Neural cell (in vitro differentiated cells): Measurements from ENCODE around the gene TPD52L1. TPM values are rescaled to one million over a fixed set of nuclear protein-coding genes. Genes with fewer than 3 reads are reported as not detected.
A peak's percentile ranks its signal among the peaks of the same experiment; 100 is the strongest.

Experiments
- H2AFZ ChIP-seq: fragments of 200-600, 300-800 bp; sonication (generic), shearing (Covaris generic); 2 replicates; pipeline ENCODE4 v1.6.0; 2014; ENCODE audit warnings: low read depth, mild to moderate bottlenecking, antibody characterized with exemption, low read length, moderate library complexity
- H3F3A ChIP-seq: fragments of 200-600 bp; shearing (Covaris generic); 2 replicates; pipeline ENCODE4 v1.6.1; 2016; ENCODE audit warnings: mild to moderate bottlenecking, moderate library complexity, mixed read lengths, antibody characterized with exemption, low read length; ENCODE audit not compliant: insufficient read depth, poor library complexity, severe bottlenecking
- H3K27ac ChIP-seq: fragments of 200-600, 300-800 bp; sonication (generic), shearing (Covaris generic); 2 replicates; pipeline ENCODE4 v1.5.1; 2014; ENCODE audit warnings: mild to moderate bottlenecking, low read length, moderate library complexity
- H3K27me3 ChIP-seq: fragments of 300-800, 200-600 bp; sonication (generic), shearing (Covaris generic); 2 replicates; pipeline ENCODE4 v1.6.0; 2014; ENCODE audit warnings: mild to moderate bottlenecking, low read depth, low read length, moderate library complexity; ENCODE audit not compliant: insufficient read depth
- H3K36me3 ChIP-seq: fragments of 300-800, 200-600 bp; sonication (generic), shearing (Covaris generic); 2 replicates; pipeline ENCODE4 v1.5.1; 2014; ENCODE audit warnings: mild to moderate bottlenecking, antibody characterized with exemption, low read length, moderate library complexity; ENCODE audit not compliant: insufficient read depth
- H3K4me2 ChIP-seq: fragments of 300-800, 200-600 bp; sonication (generic), shearing (Covaris generic); 2 replicates; pipeline ENCODE4 v1.6.0; 2014; ENCODE audit warnings: mild to moderate bottlenecking, low read length
- H3K4me3 ChIP-seq: fragments of 300-800, 200-600 bp; sonication (generic), shearing (Covaris generic); 2 replicates; pipeline ENCODE4 v1.5.1; 2014; ENCODE audit warnings: mild to moderate bottlenecking, low read length, moderate library complexity
- H3K79me2 ChIP-seq: fragments of 200-600 bp; shearing (Covaris generic); replicated peaks from 2 replicates; pipeline ENCODE4 v1.6.0; 2014; ENCODE audit warnings: mild to moderate bottlenecking, low read length, moderate library complexity; ENCODE audit not compliant: insufficient read depth
- H3K9ac ChIP-seq: fragments of 300-800, 200-600 bp; sonication (generic), shearing (Covaris generic); 2 replicates; pipeline ENCODE4 v1.6.1; 2016; ENCODE audit warnings: mild to moderate bottlenecking, low read length, mixed read lengths
- H3K9me2 ChIP-seq: fragments of 200-600 bp; shearing (Covaris generic); 2 replicates; pipeline ENCODE4 v1.6.1; 2016; ENCODE audit warnings: mild to moderate bottlenecking, low read length, mixed read lengths; ENCODE audit not compliant: insufficient read depth
- H3K9me3 ChIP-seq: fragments of 200-600, 300-800 bp; sonication (generic), shearing (Covaris generic); 2 replicates; pipeline ENCODE4 v1.6.1; 2016; ENCODE audit warnings: mild to moderate bottlenecking, mixed run types, low read length, moderate library complexity, mixed read lengths
- H4K20me1 ChIP-seq: fragments of 200-600 bp; shearing (Covaris generic); 2 replicates; pipeline ENCODE4 v1.6.1; 2016; ENCODE audit warnings: mild to moderate bottlenecking, mixed run types; ENCODE audit not compliant: insufficient read depth
- EP300 ChIP-seq: fragments of 450-650 bp; conservative IDR thresholded peaks from 2 replicates; pipeline ENCODE4 v1.6.1; 2014; ENCODE audit warnings: antibody characterized with exemption, mild to moderate bottlenecking, moderate library complexity; ENCODE audit not compliant: poor library complexity, severe bottlenecking
- EZH2 ChIP-seq: fragments of 200-600, 300-800 bp; shearing (Covaris generic), sonication (generic); IDR thresholded peaks from 2 replicates; pipeline ENCODE4 v1.6.1; 2014; ENCODE audit warnings: antibody characterized with exemption, low read length, borderline replicate concordance, mild to moderate bottlenecking; ENCODE audit not compliant: insufficient read depth, poor library complexity, severe bottlenecking
- MXI1 ChIP-seq: fragments of 450-650 bp; conservative IDR thresholded peaks from 2 replicates; pipeline ENCODE4 v1.6.1; 2014; ENCODE audit warnings: antibody characterized with exemption, mild to moderate bottlenecking; ENCODE audit not compliant: poor library complexity, severe bottlenecking
- POLR2AphosphoS5 ChIP-seq: IDR thresholded peaks from 2 replicates; pipeline ENCODE4 v1.6.1; 2012
- RAD21 ChIP-seq: fragments of 450-650 bp; conservative IDR thresholded peaks from 2 replicates; pipeline ENCODE4 v1.6.1; 2014; ENCODE audit warnings: antibody characterized with exemption, mild to moderate bottlenecking, moderate library complexity
- REST ChIP-seq: IDR thresholded peaks from 2 replicates; pipeline ENCODE4 v1.6.1; 2012; ENCODE audit warnings: borderline replicate concordance
- SMC3 ChIP-seq: fragments of 450-650 bp; conservative IDR thresholded peaks from 2 replicates; pipeline ENCODE4 v1.6.1; 2014; ENCODE audit warnings: antibody characterized with exemption, mild to moderate bottlenecking, moderate library complexity; ENCODE audit not compliant: poor library complexity
- TAF1 ChIP-seq: IDR thresholded peaks from 2 replicates; pipeline ENCODE4 v1.6.1; 2012; ENCODE audit warnings: low read depth
- polyA plus RNA-seq: library from polyadenylated mRNA; depleted of rRNA; stranded (reverse); fragments of >200 nt; gene quantifications from 2 replicates; pipeline ENCODE4 v1.2.3, GENCODE V29; 2014
- TF ChIP-seq, protein P1 (sequence below): fragments of 450-650 bp; IDR thresholded peaks from 2 replicates; pipeline ENCODE4 v1.5.1; 2014; ENCODE audit warnings: antibody characterized with exemption, mild to moderate bottlenecking, moderate library complexity; ENCODE audit not compliant: poor library complexity, severe bottlenecking

TPD52L1 gene
- polyA plus RNA-seq, 1 donor from 2014 or later = 8.9 TPM

GRCh38 chr6:125294036-125294435 is 140.5 kb downstream of the TPD52L1 start:
- TF ChIP-seq, protein P1, sequence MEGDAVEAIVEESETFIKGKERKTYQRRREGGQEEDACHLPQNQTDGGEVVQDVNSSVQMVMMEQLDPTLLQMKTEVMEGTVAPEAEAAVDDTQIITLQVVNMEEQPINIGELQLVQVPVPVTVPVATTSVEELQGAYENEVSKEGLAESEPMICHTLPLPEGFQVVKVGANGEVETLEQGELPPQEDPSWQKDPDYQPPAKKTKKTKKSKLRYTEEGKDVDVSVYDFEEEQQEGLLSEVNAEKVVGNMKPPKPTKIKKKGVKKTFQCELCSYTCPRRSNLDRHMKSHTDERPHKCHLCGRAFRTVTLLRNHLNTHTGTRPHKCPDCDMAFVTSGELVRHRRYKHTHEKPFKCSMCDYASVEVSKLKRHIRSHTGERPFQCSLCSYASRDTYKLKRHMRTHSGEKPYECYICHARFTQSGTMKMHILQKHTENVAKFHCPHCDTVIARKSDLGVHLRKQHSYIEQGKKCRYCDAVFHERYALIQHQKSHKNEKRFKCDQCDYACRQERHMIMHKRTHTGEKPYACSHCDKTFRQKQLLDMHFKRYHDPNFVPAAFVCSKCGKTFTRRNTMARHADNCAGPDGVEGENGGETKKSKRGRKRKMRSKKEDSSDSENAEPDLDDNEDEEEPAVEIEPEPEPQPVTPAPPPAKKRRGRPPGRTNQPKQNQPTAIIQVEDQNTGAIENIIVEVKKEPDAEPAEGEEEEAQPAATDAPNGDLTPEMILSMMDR = no peak
- no peak for TF ChIP-seq RAD21
- no peak for TF ChIP-seq REST
- TF ChIP-seq EZH2 = no peak
- no peak for TF ChIP-seq EP300
- no peak for TF ChIP-seq SMC3
- no peak for TF ChIP-seq POLR2AphosphoS5
- TF ChIP-seq TAF1 = no peak
- no peak for TF ChIP-seq MXI1
- Histone ChIP-seq H3K36me3 (no peaks in the 10 kb centered on the region), H3K27ac (no peak overlapping the region), H4K20me1 (no peaks in the 10 kb centered on the region), H2AFZ (no peak overlapping the region), H3K27me3 (no peaks in the 10 kb centered on the region), H3K4me3 (no peak overlapping the region), H3K4me2 (no peak overlapping the region), H3F3A (no peaks in the 10 kb centered on the region), H3K9me2 (no peaks in the 10 kb centered on the region), H3K9ac (no peak overlapping the region), H3K9me3 (no peaks in the 10 kb centered on the region), H3K79me2 (no peaks in the 10 kb centered on the region)

- no peak for TF ChIP-seq MXI1
- TF ChIP-seq POLR2AphosphoS5 = peak; percentile 38
- no peaks in the 10 kb centered on the region for H3F3A ChIP-seq
- no peak overlapping the region for H3K27ac ChIP-seq
- H3K4me3 ChIP-seq = no peak overlapping the region
- no peak overlapping the region for H3K9ac ChIP-seq
- no peaks in the 10 kb centered on the region for H3K36me3 ChIP-seq
- no peaks in the 10 kb centered on the region for H3K79me2 ChIP-seq
- no peak overlapping the region for H3K4me2 ChIP-seq
- no peaks in the 10 kb centered on the region for H3K9me2 ChIP-seq
- H4K20me1 ChIP-seq = no peaks in the 10 kb centered on the region
- H3K9me3 ChIP-seq = no peaks in the 10 kb centered on the region
- H3K27me3 ChIP-seq = no peaks in the 10 kb centered on the region
- no peak overlapping the region for H2AFZ ChIP-seq
Measured at GRCh38 chr6:125294925-125295324, 141.4 kb downstream of the TPD52L1 start.

DNA sequence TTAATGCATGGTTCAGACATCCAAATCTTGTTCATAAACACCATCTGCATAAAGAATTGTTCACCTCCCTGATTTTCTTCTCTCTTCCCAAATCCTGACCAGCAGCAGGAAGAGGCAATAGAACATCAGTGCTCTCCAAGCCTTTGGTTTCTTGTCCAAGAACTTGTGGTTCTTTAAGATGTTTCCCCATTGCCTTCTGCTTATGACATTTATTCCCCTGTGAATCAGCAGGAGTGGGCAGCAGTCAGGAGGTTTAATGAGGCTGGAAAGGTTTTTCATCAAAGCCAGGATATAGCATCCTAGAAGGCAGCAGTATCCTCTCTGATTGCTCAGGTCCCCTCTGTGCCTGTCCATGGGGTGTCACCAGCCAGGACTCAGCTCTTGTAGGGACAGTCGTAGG is 142.9 kb downstream of the TPD52L1 start:
- H3K27ac ChIP-seq = no peak overlapping the region
- H3K9me2 ChIP-seq = no peaks in the 10 kb centered on the region
- no peaks in the 10 kb centered on the region for H3F3A ChIP-seq
- no peaks in the 10 kb centered on the region for H3K27me3 ChIP-seq
- no peak overlapping the region for H3K4me3 ChIP-seq
- no peaks in the 10 kb centered on the region for H3K36me3 ChIP-seq
- no peaks in the 10 kb centered on the region for H3K79me2 ChIP-seq
- H3K9me3 ChIP-seq = no peaks in the 10 kb centered on the region
- no peaks in the 10 kb centered on the region for H4K20me1 ChIP-seq
- H2AFZ ChIP-seq = no peak overlapping the region
- TF ChIP-seq SMC3 (no peak), EZH2 (no peak), REST (no peak), EP300 (no peak), TAF1 (no peak), MXI1 (no peak)
- TF ChIP-seq, protein P1 = no peak
- H3K4me2 ChIP-seq = no peak overlapping the region
- H3K9ac ChIP-seq = no peak overlapping the region
